H1 (cell line): ENCODE results near the gene MMEL1. TPM values are rescaled to one million over a fixed set of nuclear protein-coding genes. Genes with fewer than 3 reads are reported as not detected.

ENCODE experiments used
- BCL11A ChIP-seq, 2 experiments: IDR thresholded peaks; one replicate each; pipeline ENCODE4 v1.6.1; 2011; ENCODE audit warnings: low read depth in 2 of 2, low read length in 2 of 2, mild to moderate bottlenecking in 2 of 2
- CTCF ChIP-seq, 3 experiments: IDR thresholded peaks; 1 replicate in 2 of 3; 2 replicates in 1 of 3; pipeline versions ENCODE4 v1.5.1 to v1.6.1; 2011; ENCODE audit warnings: low read length in 3 of 3, mild to moderate bottlenecking in 3 of 3, inconsistent platforms in 2 of 3, low read depth in 1 of 3, moderate library complexity in 1 of 3; ENCODE audit not compliant: insufficient read depth in 1 of 3; ENCODE audit errors: control extremely low read depth in 1 of 3
- polyA plus RNA-seq, 7 experiments: library from polyadenylated mRNA; depleted of rRNA in 3 of 7; stranded (reverse) in 5 of 7; unstranded in 2 of 7; fragments of >200 nt in 5 of 7; fragments of 200-250 nt in 2 of 7; gene quantifications; 1 replicate in 5 of 7; 2 replicates in 1 of 7; 4 replicates in 1 of 7; pipeline versions ENCODE4 v1.2.1 to v1.2.3, GENCODE V29; 2011 to 2013; ENCODE audit warnings: missing spikeins in 2 of 7, mixed read lengths in 2 of 7
- total RNA-seq: library from RNA; stranded (reverse); fragmentation: NEBNext Ultra II Directional; extraction: Animal tissue kit (Norgen Biotek cat#: 25700); gene quantifications from 2 replicates; pipeline ENCODE4 v1.2.1, GENCODE V29; 2021

Gene MMEL1
- total and polyA plus RNA-seq, 2 of the 8 experiments (the other 6 are each of a cell fraction or from before 2014, with no cell fraction given) = 0.91 to 1.7 TPM

GRCh38 chr1:2601721-2602303 lies 31.0 kb downstream of the MMEL1 start (continued):
- TF ChIP-seq CTCF (IDR thresholded peaks at IDR 0.05; ENCODE audit: control extremely low read depth in 1 of 3, insufficient read depth in 1 of 3, low read depth in 1 of 3, low read length in 3 of 3) = no peak
- TF ChIP-seq BCL11A (IDR thresholded peaks at IDR 0.05; ENCODE audit: low read depth in 2 of 2, low read length in 2 of 2) = no peak
